Endodermal cell (in vitro differentiated cells): ENCODE measurements around the gene SNX24. TPM values are rescaled to one million over a fixed set of nuclear protein-coding genes. Genes with fewer than 3 reads are reported as not detected.

ENCODE experiments used
- DNase-seq: peaks from one replicate; pipeline ENCODE4 v3.0.0-alpha.2; 2017
- H3K27ac ChIP-seq: 2 replicates; pipeline ENCODE4 v1.5.1; 2013; ENCODE audit warnings: mild to moderate bottlenecking, low read depth, low read length, moderate library complexity
- H3K27me3 ChIP-seq: 2 replicates; pipeline ENCODE4 v1.6.1; 2013; ENCODE audit warnings: mild to moderate bottlenecking, low read length, moderate library complexity; ENCODE audit not compliant: insufficient read depth, control insufficient read depth, poor library complexity, severe bottlenecking
- H3K36me3 ChIP-seq: 2 replicates; pipeline ENCODE4 v1.7.0; 2013; ENCODE audit warnings: mild to moderate bottlenecking, low read length, moderate library complexity; ENCODE audit not compliant: control insufficient read depth, insufficient read depth
- H3K4me1 ChIP-seq: one replicate; pipeline ENCODE4 v1.7.0; 2013; ENCODE audit warnings: low read length; ENCODE audit not compliant: control insufficient read depth, insufficient read depth
- H3K4me3 ChIP-seq: 2 replicates; pipeline ENCODE4 v1.5.1; 2013; ENCODE audit warnings: mild to moderate bottlenecking, low read length, moderate library complexity
- H3K9ac ChIP-seq: 2 replicates; pipeline ENCODE4 v1.6.1; 2013; ENCODE audit warnings: mild to moderate bottlenecking, low read length, moderate library complexity; ENCODE audit not compliant: poor library complexity, severe bottlenecking; ENCODE audit errors: extremely low read depth
- H3K9me3 ChIP-seq: 2 replicates; pipeline ENCODE4 v1.6.1; 2013; ENCODE audit warnings: mild to moderate bottlenecking, low read length, moderate library complexity; ENCODE audit not compliant: control insufficient read depth
- H3K27ac Mint-ChIP-seq: 2 replicates; pipeline ENCODE4 v1.8.0; 2020; ENCODE audit warnings: mixed read lengths
- H3K27me3 Mint-ChIP-seq: 2 replicates; pipeline ENCODE4 v1.8.0; 2021; ENCODE audit warnings: mild to moderate bottlenecking, mixed read lengths; ENCODE audit not compliant: insufficient read depth
- H3K36me3 Mint-ChIP-seq: 2 replicates; pipeline ENCODE4 v1.8.0; 2020; ENCODE audit warnings: low read depth, mixed read lengths
- H3K4me1 Mint-ChIP-seq: 2 replicates; pipeline ENCODE4 v1.8.0; 2020; ENCODE audit warnings: mixed read lengths
- H3K4me3 Mint-ChIP-seq: 2 replicates; pipeline ENCODE4 v1.8.0; 2020; ENCODE audit warnings: mild to moderate bottlenecking, moderate library complexity, mixed read lengths
- H3K9me3 Mint-ChIP-seq: 2 replicates; pipeline ENCODE4 v1.8.0; 2020; ENCODE audit warnings: mild to moderate bottlenecking, mixed read lengths
- WGBS, 2 experiments: methylation state at CpG; one replicate each; pipeline versions ENCODE4 v1.1.5 to v1.1.7; 2013; ENCODE audit warnings: missing lambda C conversion rate in 2 of 2, mixed read lengths in 1 of 2; ENCODE audit not compliant: insufficient coverage in 1 of 2, insufficient read length in 1 of 2; 5-methylcytosine and 5-hydroxymethylcytosine counted together
- total RNA-seq, 2 donors: library from RNA; stranded (reverse); fragmentation: NEBNext Ultra II Directional in 1 of 2; extraction: Animal tissue kit (Norgen Biotek cat#: 25700) in 1 of 2; gene quantifications; 2 replicates in 1 of 2; 3 replicates in 1 of 2; pipeline ENCODE4 v1.2.1, GENCODE V29; 2021
- TF ChIP-seq, protein P1 (sequence below): fragments of 200-600 bp; sonication (generic); conservative IDR thresholded peaks from 2 replicates; pipeline ENCODE4 v1.5.0; 2021; ENCODE audit warnings: antibody characterized with exemption, mild to moderate bottlenecking

The SNX24 gene
- total RNA-seq, 2 donors from 2014 or later = 39.4 to 56.2 TPM

DNA sequence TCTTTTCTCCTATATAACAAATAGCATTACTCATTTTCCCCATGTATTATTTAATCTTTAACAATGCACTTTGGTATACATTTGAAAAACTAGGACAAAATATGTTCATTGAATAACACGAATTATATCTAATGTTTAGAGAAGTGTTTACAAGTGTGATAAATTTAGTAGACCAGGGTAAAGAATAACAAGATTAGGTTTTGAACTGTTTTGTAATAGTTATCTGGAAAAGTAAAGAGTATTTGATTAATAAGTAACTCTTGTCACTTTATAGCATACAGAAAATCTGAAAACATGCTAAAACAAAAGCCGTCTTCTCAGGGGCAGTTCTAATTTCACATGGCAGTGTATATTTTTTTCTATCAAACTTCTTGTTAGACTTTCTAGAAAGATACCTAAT is 132.7 kb downstream of the SNX24 start:
- WGBS, 2 experiments = 97 to 100% methylated on average over 2 of the region's 2 CpGs
- Mint-ChIP-seq H3K27ac (no peak overlapping the region), H3K36me3 (peaks cover 1% of the 10 kb centered on the region), H3K27me3 (no peaks in the 10 kb centered on the region), H3K9me3 (no peaks in the 10 kb centered on the region), H3K4me3 (no peak overlapping the region), H3K4me1 (peaks cover 13% of the 10 kb centered on the region)
- Histone ChIP-seq H3K4me1 (no peaks in the 10 kb centered on the region), H3K9ac (no peak overlapping the region), H3K27ac (no peak overlapping the region), H3K4me3 (no peak overlapping the region), H3K9me3 (no peaks in the 10 kb centered on the region), H3K36me3 (no peaks in the 10 kb centered on the region), H3K27me3 (no peaks in the 10 kb centered on the region)
- DNase-seq = no peak
- TF ChIP-seq, protein P1, sequence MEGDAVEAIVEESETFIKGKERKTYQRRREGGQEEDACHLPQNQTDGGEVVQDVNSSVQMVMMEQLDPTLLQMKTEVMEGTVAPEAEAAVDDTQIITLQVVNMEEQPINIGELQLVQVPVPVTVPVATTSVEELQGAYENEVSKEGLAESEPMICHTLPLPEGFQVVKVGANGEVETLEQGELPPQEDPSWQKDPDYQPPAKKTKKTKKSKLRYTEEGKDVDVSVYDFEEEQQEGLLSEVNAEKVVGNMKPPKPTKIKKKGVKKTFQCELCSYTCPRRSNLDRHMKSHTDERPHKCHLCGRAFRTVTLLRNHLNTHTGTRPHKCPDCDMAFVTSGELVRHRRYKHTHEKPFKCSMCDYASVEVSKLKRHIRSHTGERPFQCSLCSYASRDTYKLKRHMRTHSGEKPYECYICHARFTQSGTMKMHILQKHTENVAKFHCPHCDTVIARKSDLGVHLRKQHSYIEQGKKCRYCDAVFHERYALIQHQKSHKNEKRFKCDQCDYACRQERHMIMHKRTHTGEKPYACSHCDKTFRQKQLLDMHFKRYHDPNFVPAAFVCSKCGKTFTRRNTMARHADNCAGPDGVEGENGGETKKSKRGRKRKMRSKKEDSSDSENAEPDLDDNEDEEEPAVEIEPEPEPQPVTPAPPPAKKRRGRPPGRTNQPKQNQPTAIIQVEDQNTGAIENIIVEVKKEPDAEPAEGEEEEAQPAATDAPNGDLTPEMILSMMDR = no peak

- Mint-ChIP-seq H3K9me3 (no peaks in the 10 kb centered on the region), H3K4me1 (peaks cover 13% of the 10 kb centered on the region), H3K4me3 (no peak overlapping the region), H3K36me3 (no peaks in the 10 kb centered on the region), H3K27ac (no peak overlapping the region), H3K27me3 (no peaks in the 10 kb centered on the region)
- TF ChIP-seq, protein P1 = no peak
- Histone ChIP-seq H3K9ac (no peak overlapping the region), H3K27ac (no peak overlapping the region), H3K4me1 (no peaks in the 10 kb centered on the region), H3K9me3 (no peaks in the 10 kb centered on the region), H3K27me3 (no peaks in the 10 kb centered on the region), H3K36me3 (no peaks in the 10 kb centered on the region), H3K4me3 (no peak overlapping the region)
- DNase-seq = no peak
- 88 to 100% methylated on average over 2 to 5 of the region's 5 CpGs for WGBS, 2 experiments
These were observed 133.4 kb downstream of the SNX24 start for GRCh38 chr5:122978644-122979297.

DNA sequence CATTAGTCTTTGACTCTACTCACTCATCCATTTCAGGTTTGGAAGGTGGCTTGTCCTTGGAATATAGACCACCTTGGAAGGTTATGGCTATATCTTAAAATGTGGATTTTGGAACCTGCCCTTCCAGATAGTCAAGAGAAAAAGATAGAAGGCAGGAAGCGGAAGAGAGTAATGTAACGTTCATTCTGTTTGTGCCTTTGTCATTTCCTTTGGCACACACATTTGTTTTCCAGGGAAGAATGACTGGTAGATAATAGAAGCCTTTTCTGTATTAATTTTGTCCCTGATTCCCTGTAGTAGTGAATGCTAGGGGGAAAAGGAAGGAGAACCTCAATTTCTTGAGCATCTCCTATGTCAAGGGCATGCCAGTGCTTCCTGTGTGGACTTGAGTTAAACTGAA is 136.4 kb downstream of the SNX24 start:
- DNase-seq = no peak

More for the DNA sequence above, 136.4 kb downstream of the SNX24 start:
- H3K4me1 ChIP-seq = no peaks in the 10 kb centered on the region
- TF ChIP-seq, protein P1 = no peak
- H3K4me3 ChIP-seq = no peak overlapping the region
- 61 to 76% methylated on average over 2 of the region's 2 CpGs for WGBS, 2 experiments
- H3K4me3 Mint-ChIP-seq = no peak overlapping the region
- H3K27ac ChIP-seq = no peak overlapping the region
- H3K27me3 Mint-ChIP-seq = no peaks in the 10 kb centered on the region
- H3K4me1 Mint-ChIP-seq = peaks cover 13% of the 10 kb centered on the region
- no peaks in the 10 kb centered on the region for H3K36me3 ChIP-seq
- no peaks in the 10 kb centered on the region for H3K9me3 ChIP-seq
- H3K36me3 Mint-ChIP-seq = no peaks in the 10 kb centered on the region
- H3K9me3 Mint-ChIP-seq = no peaks in the 10 kb centered on the region
- H3K27me3 ChIP-seq = no peaks in the 10 kb centered on the region
- H3K27ac Mint-ChIP-seq = no peak overlapping the region
- H3K9ac ChIP-seq = no peak overlapping the region
